ENCODE results near the gene TMEM74B.

TMEM74B gene

DNA sequence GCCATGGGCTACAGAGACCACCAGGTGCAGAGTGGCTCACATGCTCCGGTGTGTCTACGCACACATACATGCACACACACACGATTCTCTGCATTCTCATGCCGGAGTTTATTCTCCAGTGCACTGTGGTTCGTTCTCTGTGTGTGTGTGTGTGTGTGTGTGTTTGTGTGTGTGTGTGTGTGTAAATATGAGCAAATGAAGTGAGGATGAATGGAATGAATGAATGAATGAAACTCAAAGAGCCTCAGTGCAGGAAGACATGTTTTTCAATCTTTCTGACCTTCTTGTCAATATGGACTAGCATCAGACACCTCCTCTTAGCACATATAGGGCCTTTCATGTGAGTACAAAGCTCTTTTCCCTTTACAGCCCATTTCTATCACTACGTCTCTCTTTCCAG lies 1.6 kb downstream of the TMEM74B start:
- no peak for DNase-seq

- no peak for DNase-seq
Measured at GRCh38 chr20:1182106-1182505, 2.7 kb downstream of the TMEM74B start.

DNA sequence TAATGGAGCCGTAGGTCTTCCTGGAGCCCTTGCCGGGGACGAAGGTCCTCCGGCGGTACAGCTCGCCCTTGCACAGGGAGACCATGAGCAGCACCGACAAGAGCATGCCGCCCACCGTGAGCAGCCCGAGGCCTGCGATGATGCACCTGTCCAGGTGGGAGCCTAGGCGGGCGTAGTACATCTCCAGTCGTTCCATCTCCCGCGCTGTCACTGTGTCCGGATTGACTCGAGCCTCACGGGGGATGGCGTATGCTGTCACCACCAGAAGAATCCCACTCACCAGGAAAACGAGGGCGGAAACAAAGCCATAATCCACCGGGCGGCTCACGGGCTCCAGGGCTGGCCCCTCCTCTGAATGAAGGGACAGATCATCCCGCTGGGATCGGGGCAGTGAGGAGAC lies 3.8 kb downstream of the TMEM74B start:
- no peak for DNase-seq

GRCh38 chr20:1178623-1179022 lies 6.2 kb downstream of the TMEM74B start:
- DNase-seq: no peak

DNA sequence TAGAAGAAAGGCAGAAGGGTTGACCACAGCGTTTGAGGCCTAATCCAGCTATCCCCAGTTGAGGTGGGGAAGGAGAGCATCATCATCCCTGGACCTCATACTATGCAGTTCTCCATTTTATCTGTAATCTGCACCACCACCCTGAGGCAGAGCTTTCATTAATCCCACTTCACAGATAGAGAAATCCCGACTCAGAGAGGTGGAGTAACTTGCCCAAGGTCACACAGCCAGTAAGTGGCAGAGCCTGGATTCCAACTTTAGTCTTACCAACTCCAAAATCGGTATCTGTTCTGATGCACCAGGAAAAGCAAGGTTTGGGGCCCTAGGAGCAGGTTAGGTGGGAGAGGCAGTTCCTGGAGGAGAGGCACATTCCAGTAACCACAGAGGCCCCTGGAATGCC lies 6.7 kb downstream of the TMEM74B start:
- DNase-seq: no peak

- DNase-seq: no peak
Measured at GRCh38 chr20:1177680-1178079, 7.1 kb downstream of the TMEM74B start.

- no peak for DNase-seq
Measured at GRCh38 chr20:1174787-1175186, 10.0 kb downstream of the TMEM74B start.

- DNase-seq: no peak
Measured at GRCh38 chr20:1173698-1174097, 11.1 kb downstream of the TMEM74B start.

GRCh38 chr20:1171461-1172093 lies 13.2 kb downstream of the TMEM74B start:
- DNase-seq: no peak

DNA sequence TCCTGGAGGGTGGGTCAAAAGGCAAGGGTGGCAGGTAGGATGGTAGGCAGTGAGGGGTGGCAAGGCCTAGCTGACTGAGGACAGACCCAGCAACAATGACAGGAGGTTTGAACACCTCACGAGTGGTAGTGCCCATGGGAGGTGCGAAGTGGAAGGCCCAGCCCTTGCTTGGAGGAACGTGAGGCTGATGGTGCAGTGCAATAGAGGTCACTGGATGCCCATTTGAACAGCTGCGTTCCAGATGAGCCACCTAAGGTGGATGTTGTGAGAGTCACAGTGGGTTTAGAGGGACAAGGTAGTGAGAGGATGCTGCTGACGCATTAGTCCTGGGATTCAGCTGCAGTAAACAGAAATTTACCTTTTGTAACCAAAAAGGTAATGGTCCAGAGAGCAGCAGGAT lies 15.6 kb downstream of the TMEM74B start:
- DNase-seq: no peak

DNA sequence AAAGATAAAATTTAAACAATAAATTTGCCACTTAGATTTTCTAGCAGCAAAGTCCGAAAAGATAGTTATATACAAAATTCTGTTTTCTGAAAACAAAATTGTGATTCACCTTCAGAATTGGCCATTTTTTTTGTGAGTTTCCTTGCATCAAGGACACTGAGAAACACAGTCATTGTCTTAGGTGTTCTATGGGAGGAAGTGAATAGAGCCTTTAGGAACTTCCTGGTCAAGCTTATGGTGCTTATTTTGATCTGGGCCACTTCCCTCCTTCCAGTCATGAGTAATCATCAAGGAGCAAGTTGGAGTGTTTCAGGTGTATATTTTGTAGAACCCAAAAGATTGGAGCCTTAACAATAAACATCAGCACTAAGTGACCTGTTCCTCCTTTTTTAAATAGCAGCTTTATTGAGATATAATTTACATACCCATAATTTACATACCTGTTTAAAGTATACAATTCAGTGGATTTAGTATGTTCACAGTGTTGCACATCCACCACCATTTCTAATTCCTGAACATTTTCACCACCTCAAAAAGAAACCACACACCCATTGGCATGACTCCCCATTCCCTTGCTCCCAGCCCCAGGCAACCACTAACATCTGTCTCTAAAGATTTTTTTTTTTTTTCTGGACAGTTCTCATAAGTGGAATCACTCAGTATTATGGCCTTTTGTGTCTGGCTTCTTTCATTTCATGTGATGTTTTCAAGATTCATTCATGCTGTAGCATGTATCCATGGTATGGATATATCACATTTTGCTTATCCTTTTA lies 17.6 kb downstream of the TMEM74B start:
- DNase-seq: no peak

DNA sequence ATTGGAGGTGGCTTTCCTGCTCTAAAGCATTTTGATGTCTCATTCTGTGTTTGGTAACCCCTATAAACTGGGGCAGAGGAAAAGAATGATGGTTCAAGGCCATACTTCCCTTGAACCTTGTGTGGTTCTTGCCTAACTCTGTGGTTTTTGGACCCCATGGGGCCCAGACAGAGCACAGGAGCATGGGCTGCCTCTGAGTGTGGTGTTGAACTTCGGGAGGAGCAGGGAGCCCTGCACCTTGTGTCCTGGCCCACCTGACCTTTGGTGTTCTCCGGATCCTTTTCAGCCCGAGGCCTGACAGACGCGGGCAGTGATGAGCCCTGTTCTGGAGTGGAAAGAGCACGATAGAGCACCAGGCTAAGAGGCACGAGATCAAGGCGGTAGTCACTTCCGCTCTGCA lies 18.8 kb downstream of the TMEM74B start:
- DNase-seq: no peak

GRCh38 chr20:1165521-1165920 lies 19.3 kb downstream of the TMEM74B start:
- no peak for DNase-seq

- DNase-seq: no peak
Measured at GRCh38 chr20:1164871-1165270, 19.9 kb downstream of the TMEM74B start.

- DNase-seq: no peak
Measured at GRCh38 chr20:1163653-1164052, 21.1 kb downstream of the TMEM74B start.

GRCh38 chr20:1163105-1163504 lies 21.7 kb downstream of the TMEM74B start:
- no peak for DNase-seq

DNA sequence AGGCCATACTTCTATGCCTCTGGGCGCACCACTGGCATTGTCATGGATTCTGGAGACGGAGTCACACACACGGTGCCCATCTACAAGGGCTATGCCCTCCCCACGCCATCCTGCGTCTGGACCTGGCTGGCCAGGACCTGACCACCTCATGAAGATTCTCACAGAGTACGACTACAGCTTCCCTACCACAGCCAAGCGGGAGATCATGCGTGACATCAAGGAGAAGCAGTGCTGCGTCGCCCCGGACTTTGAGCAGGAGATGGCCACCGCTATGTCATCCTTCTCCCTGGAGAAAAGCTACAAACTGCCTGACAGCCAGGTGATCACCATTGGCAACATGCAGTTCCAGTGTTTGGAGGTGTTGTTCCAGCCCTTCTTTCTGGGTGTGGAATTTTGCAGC lies 23.8 kb downstream of the TMEM74B start:
- DNase-seq: no peak

GRCh38 chr20:1160496-1160895 lies 24.3 kb downstream of the TMEM74B start:
- no peak for DNase-seq

DNA sequence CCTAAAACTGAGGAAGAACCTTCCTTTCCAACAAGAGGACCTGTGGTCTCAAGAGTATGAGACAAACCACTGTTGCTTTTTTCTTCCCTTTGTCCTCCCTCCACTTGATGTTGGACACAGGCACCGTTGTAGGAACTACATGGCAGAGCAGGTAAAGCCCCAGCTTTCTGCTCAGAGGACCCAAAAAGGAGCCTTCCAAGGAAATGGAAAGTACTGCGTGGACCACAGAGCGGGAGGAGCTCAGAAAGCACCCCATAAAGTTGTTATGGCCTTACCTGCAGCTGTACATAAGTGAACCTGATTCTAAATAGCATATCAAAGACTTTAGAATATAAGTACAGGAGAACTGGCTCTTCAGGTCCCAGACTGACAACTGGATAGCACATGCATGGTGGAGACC lies 29.4 kb downstream of the TMEM74B start:
- DNase-seq: no peak

GRCh38 chr20:1154691-1155090 lies 30.1 kb downstream of the TMEM74B start:
- no peak for DNase-seq

DNA sequence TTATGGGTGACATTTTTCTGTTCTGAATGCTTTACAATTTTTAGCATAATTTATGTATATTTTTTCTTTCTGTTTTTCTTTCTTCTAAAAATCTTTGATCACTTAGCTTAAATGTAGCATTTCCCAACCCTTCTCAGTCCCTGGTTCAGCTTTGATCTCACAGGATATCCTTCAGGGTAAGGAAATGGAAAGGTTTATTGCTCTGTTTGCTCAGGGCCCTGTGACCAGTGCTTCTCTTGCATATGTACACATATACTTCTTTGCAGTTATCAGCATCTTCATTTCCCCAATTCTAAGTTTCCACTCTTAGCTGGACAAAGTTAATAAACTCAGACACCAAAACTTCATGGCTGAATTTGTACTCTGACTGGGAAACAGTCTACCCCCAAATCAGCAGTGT lies 30.6 kb downstream of the TMEM74B start:
- DNase-seq: no peak

GRCh38 chr20:1150968-1151367 lies 33.8 kb downstream of the TMEM74B start:
- no peak for DNase-seq

DNA sequence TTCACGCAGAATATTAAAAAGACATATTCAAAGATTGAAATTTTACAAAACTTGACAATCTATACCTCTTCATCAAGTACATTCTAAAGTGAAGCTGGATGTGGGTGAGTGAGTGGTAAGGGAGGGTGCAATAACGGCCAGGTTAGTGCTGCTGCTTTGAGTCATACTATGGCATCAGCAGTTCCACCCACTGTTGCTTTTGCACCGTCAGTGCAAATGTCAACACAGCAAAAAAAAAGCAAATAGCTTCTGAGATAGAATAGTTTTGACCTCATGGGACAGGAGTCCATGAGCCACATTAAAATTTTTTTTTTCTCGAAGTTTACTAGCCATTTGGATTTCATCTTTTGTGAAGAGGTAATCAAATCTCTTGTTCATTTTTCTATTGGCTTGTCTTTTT lies 34.6 kb downstream of the TMEM74B start:
- DNase-seq: no peak

Data from amygdala (tissue), 56 donors.